GM21381 (cell line): Measurements from ENCODE around the gene PCDHA4.
"Not testable (repeated sequence)": the region's sequence is repeated elsewhere in the genome, so short reads cannot be mapped to it uniquely, and the experiment has no call there.

Experiments
- ATAC-seq: cut with Tn5 transposase; IDR thresholded peaks from one replicate; pipeline ENCODE4 v1.9.1; 2021; ENCODE audit warnings: mild to moderate bottlenecking, moderate library complexity; ENCODE audit not compliant: unreplicated experiment

The PCDHA4 gene

DNA sequence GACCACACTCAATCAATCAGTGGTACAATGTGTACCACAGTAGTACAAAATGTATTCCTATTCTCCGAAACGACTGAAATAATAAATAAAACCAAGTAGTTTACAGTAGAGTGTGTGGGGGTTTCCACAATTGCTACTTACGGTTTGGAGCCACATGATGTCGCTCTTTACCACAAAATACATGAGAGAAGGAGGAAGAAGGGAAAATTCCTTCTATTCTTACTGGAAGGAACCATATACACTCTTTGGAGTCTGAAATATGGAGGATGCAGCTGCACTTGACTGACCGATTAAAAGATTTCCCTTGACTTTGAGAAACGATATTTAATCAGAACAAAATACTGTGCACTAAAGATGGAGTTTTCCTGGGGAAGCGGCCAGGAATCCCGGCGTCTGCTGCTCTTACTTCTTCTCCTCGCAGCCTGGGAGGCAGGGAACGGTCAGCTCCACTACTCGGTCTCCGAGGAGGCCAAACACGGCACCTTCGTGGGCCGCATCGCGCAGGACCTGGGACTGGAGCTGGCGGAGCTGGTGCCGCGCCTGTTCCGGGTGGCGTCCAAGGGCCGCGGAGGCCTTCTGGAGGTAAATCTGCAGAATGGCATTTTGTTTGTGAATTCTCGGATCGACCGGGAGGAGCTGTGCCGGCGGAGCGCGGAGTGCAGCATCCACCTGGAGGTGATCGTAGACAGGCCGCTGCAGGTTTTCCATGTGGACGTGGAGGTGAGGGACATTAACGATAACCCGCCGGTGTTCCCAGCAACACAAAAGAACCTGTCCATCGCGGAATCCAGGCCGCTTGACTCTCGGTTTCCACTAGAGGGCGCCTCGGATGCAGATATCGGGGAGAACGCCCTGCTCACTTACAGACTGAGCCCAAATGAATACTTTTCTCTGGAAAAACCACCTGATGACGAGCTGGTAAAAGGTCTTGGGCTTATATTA lies at the start of gene PCDHA4:
Gene PCDHA4, plus strand, starts transcription at position 235 of the 942 bp plus-strand sequence.
- ATAC-seq: no peak

DNA sequence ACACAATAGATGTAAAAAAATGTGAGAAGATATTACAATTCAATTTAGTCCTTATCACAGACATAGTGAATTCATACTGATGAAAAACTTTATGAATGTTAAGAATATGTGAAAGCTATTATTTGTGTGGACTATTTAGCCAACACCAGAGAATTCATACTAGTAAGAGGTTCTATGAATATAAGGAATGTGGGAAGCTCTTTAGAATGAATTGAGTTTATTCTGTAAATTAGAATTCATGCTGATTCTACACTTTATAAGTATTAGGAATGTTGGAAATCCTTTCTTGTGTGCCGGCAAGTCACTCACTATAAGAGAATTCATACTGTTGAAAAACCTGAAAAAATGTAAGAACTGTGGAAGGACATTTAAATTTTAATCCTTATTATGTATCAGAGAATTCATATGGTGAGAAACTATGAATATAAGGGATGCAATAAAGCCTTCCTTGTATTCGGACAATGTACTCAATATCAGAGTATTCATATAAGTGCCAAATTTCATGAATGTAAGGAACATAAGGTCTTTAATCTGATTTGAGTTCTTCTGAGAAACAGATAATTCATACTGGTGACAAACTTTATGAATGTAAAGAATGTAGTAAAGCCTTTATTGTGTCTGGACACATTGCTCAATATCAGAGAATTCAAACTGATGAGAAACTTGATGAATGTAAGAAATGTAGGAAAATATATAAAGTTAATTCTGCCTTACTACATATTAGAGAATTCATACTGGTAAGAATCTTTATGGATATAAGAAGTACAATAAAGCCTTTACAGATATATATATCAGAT lies 42.5 kb upstream of the PCDHA4 start:
- no peak for ATAC-seq

DNA sequence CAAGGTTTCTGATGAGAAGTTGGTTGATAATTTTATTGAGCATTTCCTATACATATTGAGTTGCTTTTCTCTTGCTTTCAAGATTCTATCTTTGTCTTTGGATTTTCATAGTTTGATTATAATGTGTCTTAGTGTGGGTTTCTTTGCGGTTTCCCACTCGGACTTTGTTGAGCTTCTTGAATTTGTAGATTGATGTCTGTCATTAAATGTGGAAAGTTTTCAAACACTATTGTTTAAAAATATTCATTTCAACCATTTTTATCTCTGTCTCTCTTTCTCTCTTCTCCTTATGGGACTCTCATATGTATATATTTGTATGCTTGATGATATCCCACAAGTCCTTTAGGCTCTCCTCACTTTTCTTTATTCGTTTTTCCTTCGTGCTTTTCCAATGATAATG lies 39.4 kb upstream of the PCDHA4 start:
- no peak for ATAC-seq

DNA sequence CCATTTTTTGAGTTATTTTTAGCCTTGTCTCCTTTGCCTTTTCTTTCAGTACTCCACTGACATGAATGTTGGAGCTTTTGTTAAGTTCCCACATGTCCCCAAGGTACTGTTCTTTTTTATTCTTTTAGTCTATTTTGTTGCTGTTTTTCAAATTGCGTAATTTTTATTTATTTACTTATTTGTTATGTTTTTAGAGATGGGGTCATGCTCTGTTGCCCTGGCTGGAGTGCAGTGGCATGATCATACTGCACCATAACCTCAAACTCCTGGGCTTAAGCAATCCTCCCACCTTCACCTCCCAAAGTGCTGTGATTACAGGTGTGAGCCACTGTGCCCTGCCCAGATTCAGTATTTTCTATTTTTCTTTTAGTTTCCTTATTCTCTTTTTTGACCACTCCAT lies 26.4 kb upstream of the PCDHA4 start:
- ATAC-seq: no peak

DNA sequence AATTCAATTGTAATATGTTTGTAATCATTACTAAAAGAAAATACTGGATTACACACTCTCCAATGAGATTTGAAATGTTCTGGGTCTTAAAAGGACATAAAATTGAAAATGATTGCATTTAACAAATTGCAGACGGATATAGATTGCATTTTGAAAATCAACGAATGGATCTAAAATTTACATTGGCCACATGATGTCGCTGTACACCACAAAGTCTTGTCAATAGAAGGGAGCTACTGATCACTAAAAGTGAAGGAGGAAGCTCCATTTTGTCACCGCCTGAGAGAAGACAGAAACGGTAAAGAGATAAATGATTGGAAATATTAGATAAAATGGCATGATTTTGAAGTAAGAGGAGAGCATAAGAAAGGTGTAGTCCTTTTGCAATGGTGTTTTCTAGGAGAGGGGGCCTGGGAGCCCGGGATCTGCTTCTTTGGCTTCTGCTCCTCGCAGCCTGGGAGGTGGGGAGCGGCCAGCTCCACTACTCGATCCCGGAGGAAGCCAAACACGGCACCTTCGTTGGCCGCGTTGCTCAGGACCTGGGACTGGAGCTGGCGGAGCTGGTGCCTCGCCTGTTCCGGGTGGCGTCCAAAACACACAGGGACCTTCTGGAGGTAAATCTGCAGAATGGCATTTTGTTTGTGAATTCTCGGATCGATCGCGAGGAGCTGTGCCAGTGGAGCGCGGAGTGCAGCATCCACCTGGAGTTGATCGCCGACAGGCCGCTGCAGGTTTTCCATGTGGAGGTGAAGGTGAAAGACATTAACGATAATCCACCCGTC lies 20.8 kb upstream of the PCDHA4 start, which contains the start of gene PCDHA1:
Gene PCDHA1, plus strand, starts transcription at position 236 of the 782 bp plus-strand sequence.
- no peak for ATAC-seq

DNA sequence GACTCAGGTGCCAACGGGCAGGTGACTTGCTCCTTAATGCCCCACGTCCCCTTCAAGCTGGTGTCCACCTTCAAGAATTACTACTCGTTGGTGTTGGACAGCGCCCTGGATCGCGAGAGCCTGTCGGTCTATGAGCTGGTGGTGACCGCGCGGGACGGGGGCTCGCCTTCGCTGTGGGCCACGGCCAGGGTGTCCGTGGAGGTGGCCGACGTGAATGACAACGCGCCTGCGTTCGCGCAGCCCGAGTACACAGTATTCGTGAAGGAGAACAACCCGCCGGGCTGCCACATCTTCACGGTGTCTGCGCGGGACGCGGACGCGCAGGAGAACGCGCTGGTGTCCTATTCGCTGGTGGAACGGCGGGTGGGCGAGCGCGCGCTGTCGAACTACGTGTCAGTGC lies 19.4 kb upstream of the PCDHA4 start:
- not testable (repeated sequence) for ATAC-seq

DNA sequence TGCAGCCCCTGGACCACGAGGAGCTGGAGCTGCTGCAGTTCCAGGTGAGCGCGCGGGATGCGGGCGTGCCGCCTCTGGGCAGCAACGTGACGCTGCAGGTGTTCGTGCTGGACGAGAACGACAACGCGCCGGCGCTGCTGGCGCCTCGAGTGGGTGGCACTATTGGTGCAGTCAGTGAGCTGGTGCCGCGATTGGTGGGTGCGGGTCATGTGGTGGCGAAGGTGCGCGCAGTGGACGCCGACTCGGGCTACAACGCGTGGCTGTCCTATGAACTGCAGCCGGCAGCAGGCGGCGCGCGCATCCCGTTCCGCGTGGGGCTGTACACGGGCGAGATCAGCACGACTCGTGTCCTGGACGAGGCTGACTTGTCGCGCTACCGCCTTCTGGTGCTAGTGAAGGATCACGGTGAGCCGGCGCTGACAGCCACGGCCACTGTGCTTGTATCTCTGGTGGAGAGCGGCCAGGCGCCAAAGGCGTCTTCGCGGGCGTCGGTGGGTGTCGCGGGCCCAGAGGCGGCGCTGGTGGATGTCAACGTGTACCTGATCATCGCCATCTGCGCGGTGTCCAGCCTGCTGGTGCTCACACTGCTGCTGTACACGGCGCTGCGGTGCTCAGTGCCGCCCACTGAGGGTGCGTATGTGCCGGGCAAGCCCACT lies 18.9 kb upstream of the PCDHA4 start:
- ATAC-seq: not testable (repeated sequence)

DNA sequence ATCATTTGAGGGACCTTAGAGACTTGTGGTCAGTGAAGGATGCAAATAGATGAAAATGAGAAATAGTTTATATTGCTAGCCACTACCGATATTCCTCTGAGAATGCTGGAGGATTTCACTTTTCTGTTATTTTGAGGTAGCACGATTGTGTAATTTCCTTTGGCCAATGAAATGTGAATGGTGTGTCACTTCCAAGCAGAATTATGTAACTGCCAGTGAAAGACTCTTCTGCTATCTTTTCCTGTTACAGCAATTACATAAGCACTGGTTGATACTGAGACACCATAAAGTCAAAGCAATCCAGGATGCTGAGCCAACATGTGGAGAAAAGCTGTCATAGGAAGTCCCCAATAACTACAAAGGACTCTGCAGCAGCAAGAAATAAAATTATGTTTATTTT lies 15.8 kb upstream of the PCDHA4 start:
- ATAC-seq: no peak

DNA sequence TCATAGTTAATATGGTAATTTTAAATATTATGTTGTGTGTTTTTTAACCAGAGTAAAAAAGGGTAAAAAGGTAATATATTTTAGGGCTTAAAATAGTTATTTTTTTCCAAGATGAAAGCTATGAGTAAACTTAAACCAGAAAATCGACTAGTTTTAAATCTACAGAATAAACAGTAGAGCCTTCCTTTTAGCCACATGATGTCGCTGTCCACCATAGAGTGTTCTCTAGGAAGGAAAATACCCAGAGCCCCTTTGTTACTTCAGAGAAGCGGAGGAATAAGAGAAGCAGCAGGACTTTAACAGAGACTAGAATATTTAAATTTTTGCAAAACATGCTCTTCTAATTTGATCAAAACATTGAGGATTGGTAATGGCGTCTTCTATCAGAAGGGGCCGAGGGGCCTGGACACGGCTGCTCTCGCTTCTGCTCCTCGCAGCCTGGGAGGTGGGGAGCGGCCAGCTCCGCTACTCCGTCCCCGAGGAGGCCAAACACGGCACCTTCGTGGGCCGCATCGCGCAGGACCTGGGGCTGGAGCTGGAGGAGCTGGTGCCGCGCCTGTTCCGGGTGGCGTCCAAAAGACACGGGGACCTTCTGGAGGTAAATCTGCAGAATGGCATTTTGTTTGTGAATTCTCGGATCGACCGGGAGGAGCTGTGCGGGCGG lies 12.1 kb upstream of the PCDHA4 start, which contains the start of gene PCDHA2:
Gene PCDHA2, plus strand, starts transcription at position 258 of the 664 bp plus-strand sequence.
- no peak for ATAC-seq

DNA sequence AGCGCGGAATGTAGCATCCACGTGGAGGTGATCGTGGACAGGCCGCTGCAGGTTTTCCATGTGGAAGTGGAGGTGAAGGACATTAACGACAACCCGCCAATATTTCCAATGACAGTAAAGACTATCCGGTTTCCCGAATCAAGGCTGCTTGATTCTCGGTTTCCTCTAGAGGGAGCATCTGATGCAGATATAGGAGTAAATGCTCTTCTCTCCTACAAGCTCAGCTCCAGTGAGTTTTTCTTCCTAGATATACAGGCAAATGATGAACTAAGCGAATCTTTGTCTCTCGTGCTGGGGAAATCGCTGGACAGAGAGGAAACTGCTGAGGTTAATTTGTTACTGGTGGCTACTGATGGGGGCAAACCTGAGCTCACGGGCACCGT lies 11.6 kb upstream of the PCDHA4 start:
- ATAC-seq: no peak

DNA sequence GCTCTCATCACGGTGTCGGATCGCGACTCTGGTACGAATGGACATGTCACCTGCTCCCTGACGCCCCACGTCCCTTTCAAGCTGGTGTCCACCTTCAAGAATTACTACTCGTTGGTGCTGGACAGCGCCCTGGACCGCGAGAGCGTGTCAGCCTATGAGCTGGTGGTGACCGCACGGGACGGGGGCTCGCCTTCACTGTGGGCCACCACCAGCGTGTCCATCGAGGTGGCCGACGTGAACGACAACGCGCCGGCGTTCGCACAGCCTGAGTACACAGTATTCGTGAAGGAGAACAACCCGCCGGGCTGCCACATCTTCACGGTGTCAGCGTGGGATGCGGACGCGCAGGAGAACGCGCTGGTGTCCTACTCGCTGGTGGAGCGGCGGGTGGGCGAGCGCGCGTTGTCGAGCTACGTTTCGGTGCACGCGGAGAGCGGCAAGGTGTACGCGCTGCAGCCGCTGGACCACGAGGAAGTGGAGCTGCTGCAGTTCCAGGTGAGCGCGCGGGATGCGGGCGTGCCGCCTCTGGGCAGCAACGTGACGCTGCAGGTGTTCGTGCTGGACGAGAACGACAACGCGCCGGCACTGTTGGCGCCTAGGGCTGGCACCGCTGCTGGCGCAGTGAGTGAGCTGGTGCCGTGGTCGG lies 10.7 kb upstream of the PCDHA4 start:
- ATAC-seq: not testable (repeated sequence)

DNA sequence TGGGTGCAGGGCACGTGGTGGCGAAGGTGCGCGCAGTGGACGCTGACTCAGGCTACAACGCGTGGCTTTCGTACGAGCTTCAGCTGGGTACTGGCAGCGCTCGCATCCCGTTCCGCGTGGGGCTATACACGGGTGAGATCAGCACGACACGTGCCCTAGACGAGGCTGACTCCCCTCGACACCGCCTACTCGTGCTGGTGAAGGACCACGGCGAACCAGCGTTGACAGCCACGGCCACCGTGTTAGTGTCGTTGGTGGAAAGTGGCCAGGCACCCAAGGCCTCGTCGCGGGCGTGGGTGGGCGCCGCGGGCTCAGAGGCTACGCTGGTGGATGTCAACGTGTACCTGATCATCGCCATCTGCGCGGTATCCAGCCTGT lies 10.2 kb upstream of the PCDHA4 start:
- ATAC-seq: no peak

DNA sequence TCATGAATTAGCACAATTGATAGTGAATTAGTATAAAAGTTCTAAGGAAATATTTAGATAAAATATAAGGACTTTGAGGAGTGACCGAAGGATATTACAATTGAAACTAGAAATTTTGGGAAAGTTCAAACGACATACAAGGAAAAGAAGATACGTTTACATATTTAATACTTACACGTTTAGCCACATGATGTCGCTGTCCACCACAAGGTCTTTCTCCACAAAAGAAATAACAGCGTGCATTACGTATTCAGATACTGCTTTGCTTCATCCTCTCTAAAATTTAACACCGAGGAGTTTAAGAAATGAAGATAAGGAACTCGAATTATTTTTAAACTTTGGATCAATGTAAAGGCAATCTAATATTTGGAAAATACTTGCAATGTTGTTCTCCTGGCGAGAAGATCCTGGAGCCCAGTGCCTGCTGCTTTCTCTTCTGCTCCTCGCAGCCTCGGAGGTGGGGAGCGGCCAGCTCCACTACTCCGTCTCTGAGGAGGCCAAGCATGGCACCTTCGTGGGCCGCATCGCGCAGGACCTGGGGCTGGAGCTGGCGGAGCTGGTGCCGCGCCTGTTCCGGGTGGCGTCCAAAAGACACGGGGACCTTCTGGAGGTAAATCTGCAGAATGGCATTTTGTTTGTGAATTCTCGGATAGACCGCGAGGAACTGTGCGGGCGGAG lies 5.9 kb upstream of the PCDHA4 start, which contains the start of gene PCDHA3:
Gene PCDHA3, plus strand, starts transcription at position 242 of the 678 bp plus-strand sequence.
- ATAC-seq: no peak

DNA sequence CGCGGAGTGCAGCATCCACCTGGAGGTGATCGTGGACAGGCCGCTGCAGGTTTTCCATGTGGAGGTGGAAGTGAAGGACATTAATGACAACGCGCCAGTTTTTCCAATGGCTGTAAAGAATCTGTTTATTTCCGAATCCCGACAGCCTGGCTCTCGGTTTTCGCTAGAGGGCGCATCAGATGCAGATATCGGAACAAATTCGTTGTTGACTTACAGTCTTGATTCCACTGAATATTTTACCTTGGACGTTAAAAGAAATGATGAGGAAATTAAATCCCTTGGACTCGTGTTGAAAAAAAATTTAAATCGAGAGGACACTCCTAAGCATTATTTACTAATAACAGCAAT lies 5.4 kb upstream of the PCDHA4 start:
- no peak for ATAC-seq

DNA sequence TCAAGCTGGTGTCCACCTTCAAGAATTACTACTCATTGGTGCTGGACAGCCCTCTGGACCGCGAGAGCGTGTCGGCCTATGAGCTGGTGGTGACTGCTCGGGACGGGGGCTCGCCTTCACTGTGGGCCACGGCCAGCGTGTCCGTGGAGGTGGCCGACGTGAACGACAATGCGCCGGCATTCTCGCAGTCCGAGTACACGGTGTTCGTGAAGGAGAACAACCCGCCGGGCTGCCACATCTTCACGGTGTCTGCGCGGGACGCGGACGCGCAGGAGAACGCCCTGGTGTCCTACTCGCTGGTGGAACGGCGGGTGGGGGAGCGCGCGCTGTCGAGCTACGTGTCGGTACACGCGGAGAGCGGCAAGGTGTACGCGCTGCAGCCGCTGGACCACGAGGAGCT lies 4.5 kb upstream of the PCDHA4 start:
- ATAC-seq: not testable (repeated sequence)

DNA sequence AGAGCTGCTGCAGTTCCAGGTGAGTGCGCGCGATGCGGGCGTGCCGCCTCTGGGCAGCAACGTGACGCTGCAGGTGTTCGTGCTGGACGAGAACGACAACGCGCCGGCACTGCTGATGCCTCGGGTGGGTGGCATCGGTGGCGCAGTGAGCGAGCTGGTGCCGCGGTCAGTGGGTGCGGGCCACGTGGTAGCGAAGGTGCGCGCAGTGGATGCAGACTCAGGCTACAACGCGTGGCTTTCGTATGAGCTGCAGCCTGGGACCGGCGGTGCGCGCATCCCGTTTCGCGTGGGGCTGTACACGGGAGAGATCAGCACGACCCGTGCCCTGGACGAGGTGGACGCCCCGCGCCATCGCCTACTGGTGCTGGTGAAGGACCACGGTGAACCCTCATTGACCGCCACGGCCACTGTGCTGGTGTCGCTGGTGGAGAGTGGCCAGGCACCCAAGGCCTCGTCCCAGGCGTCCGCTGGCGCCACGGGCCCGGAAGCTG lies 4.0 kb upstream of the PCDHA4 start:
- ATAC-seq: no peak

DNA sequence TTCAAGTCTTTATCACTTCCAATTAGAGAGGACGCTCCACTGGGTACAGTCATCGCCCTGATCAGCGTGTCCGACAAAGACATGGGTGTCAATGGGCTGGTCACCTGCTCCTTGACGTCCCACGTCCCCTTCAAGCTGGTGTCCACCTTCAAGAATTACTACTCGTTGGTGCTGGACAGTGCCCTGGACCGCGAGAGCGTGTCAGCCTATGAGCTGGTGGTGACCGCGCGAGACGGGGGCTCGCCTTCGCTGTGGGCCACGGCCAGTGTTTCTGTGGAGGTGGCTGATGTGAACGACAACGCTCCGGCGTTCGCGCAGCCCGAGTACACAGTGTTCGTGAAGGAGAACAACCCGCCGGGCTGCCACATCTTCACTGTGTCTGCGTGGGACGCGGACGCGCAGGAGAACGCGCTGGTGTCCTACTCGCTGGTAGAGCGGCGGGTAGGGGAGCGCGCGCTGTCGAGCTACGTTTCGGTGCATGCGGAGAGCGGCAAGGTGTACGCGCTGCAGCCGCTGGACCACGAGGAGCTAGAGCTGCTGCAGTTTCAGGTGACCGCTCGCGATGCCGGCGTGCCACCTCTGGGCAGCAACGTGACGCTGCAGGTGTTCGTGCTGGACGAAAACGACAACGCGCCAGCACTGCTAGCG lies 1.5 kb downstream of the PCDHA4 start:
- not testable (repeated sequence) for ATAC-seq

DNA sequence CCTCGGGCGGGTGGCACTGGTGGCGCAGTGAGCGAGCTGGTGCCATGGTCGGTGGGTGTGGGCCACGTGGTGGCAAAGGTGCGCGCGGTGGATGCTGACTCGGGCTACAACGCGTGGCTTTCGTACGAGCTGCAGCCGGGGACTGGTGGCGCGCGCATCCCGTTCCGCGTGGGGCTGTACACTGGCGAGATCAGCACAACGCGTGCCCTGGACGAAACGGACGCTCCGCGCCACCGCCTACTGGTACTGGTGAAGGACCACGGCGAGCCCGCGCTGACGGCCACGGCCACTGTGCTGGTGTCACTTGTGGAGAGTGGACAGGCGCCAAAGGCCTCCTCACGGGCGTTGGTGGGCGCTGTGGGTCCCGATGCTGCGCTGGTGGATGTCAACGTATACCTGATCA lies 2.0 kb downstream of the PCDHA4 start:
- no peak for ATAC-seq
